ENCODE measurements around the gene U2AF1L4.

U2AF1L4 gene

GRCh38 chr19:35745328-35746086 is at the start of gene U2AF1L4, which contains the start of gene PSENEN:
Gene U2AF1L4, minus strand, starts transcription at chr19:35745418. Its CDS starts 27 bp downstream, at chr19:35745391.
Gene PSENEN, plus strand, starts transcription at chr19:35745651. Its CDS starts 280 bp downstream, at chr19:35745931.
- peak; percentile 99 for DNase-seq

GRCh38 chr19:35793381-35794165 is 48.4 kb upstream of the U2AF1L4 start:
- DNase-seq = no peak

GRCh38 chr19:35792888-35793287 is 47.7 kb upstream of the U2AF1L4 start:
- DNase-seq = no peak

- DNase-seq = no peak
These were observed 47.1 kb upstream of the U2AF1L4 start for GRCh38 chr19:35792312-35792711.

GRCh38 chr19:35791814-35792279 is 46.6 kb upstream of the U2AF1L4 start:
- DNase-seq = no peak

GRCh38 chr19:35790981-35791813 is 46.0 kb upstream of the U2AF1L4 start:
- no peak for DNase-seq

GRCh38 chr19:35789978-35790944 is 45.0 kb upstream of the U2AF1L4 start:
- no peak for DNase-seq

GRCh38 chr19:35789195-35789977 is 44.2 kb upstream of the U2AF1L4 start:
- DNase-seq = no peak

- DNase-seq = no peak
These were observed 43.2 kb upstream of the U2AF1L4 start for GRCh38 chr19:35788205-35788960.

GRCh38 chr19:35787227-35787799 is 42.1 kb upstream of the U2AF1L4 start:
- DNase-seq = no peak

- no peak for DNase-seq
These were observed 41.3 kb upstream of the U2AF1L4 start for GRCh38 chr19:35786299-35787160.

GRCh38 chr19:35785339-35785627 is 40.1 kb upstream of the U2AF1L4 start:
- no peak for DNase-seq

GRCh38 chr19:35784503-35785338 is 39.5 kb upstream of the U2AF1L4 start:
- no peak for DNase-seq

- DNase-seq = no peak
These were observed 38.5 kb upstream of the U2AF1L4 start for GRCh38 chr19:35783469-35784434.

- DNase-seq = no peak
These were observed 37.4 kb upstream of the U2AF1L4 start for GRCh38 chr19:35782589-35782988.

GRCh38 chr19:35781650-35782049 is 36.4 kb upstream of the U2AF1L4 start:
- DNase-seq = no peak

- DNase-seq = no peak
These were observed 35.5 kb upstream of the U2AF1L4 start for GRCh38 chr19:35780717-35781116.

Data from activated effector memory CD4-positive, alpha-beta T cell treated with anti-CD3 and anti-CD28 coated beads, Interleukin-2, amount 50 U/mL, for 16 hours (primary cell).